GM23248 (cell line): ENCODE results near the gene FAM216B.

ENCODE experiments used
- EZH2 ChIP-seq: fragments of 200-600 bp; sonication (generic); IDR thresholded peaks from 2 replicates; pipeline ENCODE4 v1.6.1; 2018; ENCODE audit warnings: antibody characterized with exemption, mild to moderate bottlenecking; ENCODE audit not compliant: insufficient read depth, poor library complexity, severe bottlenecking
- EZH2phosphoT487 ChIP-seq: fragments of 200-600 bp; sonication (generic); IDR thresholded peaks from 2 replicates; pipeline ENCODE4 v1.6.1; 2018; ENCODE audit warnings: antibody characterized with exemption, moderate library complexity, mild to moderate bottlenecking, low read depth; ENCODE audit not compliant: insufficient read depth

GRCh38 chr13:42803563-42804204, 22.3 kb downstream of the FAM216B start:
- no peak for TF ChIP-seq EZH2phosphoT487
- TF ChIP-seq EZH2, result no peak
